Loucy (cell line): ENCODE data around the gene PPP1R18.
"Not testable (repeated sequence)": the region's sequence is repeated elsewhere in the genome, so short reads cannot be mapped to it uniquely, and the experiment has no call there.

Source experiments
- H2AFZ ChIP-seq: fragments of 200-600 bp; sonication (generic); 2 replicates; pipeline ENCODE4 v1.6.0; 2016; ENCODE audit warnings: antibody characterized with exemption, mild to moderate bottlenecking, low read length, moderate library complexity
- H3F3A ChIP-seq: fragments of 200-600 bp; 2 replicates; pipeline ENCODE4 v1.6.0; 2016; ENCODE audit warnings: antibody characterized with exemption, low read depth, mild to moderate bottlenecking
- H3K27me3 ChIP-seq: fragments of 200-600 bp; sonication (generic); 2 replicates; pipeline ENCODE4 v1.6.1; 2014; ENCODE audit warnings: low read length, mild to moderate bottlenecking; ENCODE audit not compliant: insufficient read depth, poor library complexity, severe bottlenecking
- H3K36me3 ChIP-seq: fragments of 200-600 bp; sonication (generic); 2 replicates; pipeline ENCODE4 v1.6.1; 2016; ENCODE audit warnings: low read length; ENCODE audit not compliant: insufficient read depth
- H3K4me1 ChIP-seq: fragments of 200-600 bp; sonication (generic); 2 replicates; pipeline ENCODE4 v1.5.1; 2014; ENCODE audit warnings: low read length, mild to moderate bottlenecking; ENCODE audit not compliant: insufficient read depth, poor library complexity, severe bottlenecking
- H3K4me2 ChIP-seq: fragments of 200-600 bp; sonication (generic); 2 replicates; pipeline ENCODE4 v1.6.0; 2014; ENCODE audit warnings: antibody characterized with exemption, low read length, low read depth, mild to moderate bottlenecking; ENCODE audit not compliant: poor library complexity, severe bottlenecking
- H3K4me3 ChIP-seq: fragments of 200-600 bp; sonication (generic); 2 replicates; pipeline ENCODE4 v1.5.1; 2014; ENCODE audit warnings: low read length, mild to moderate bottlenecking, mixed read lengths; ENCODE audit not compliant: poor library complexity, severe bottlenecking
- H3K79me2 ChIP-seq: fragments of 200-600 bp; sonication (generic); 2 replicates; pipeline ENCODE4 v1.6.1; 2014; ENCODE audit warnings: low read length; ENCODE audit not compliant: insufficient read depth
- H3K9ac ChIP-seq: fragments of 200-600 bp; sonication (generic); 2 replicates; pipeline ENCODE4 v1.6.0; 2014; ENCODE audit warnings: mild to moderate bottlenecking, low read depth, low read length, moderate library complexity; ENCODE audit not compliant: poor library complexity, severe bottlenecking
- H3K9me2 ChIP-seq: fragments of 200-600 bp; sonication (generic); replicated peaks from 2 replicates; pipeline ENCODE4 v1.6.1; 2016; ENCODE audit warnings: low read depth, low read length, mixed read lengths
- H3K9me3 ChIP-seq: fragments of 200-600 bp; sonication (generic); 2 replicates; pipeline ENCODE4 v1.6.1; 2014; ENCODE audit warnings: mild to moderate bottlenecking, antibody characterized with exemption, low read length, low read depth; ENCODE audit not compliant: insufficient read depth
- H4K20me1 ChIP-seq: fragments of 200-600 bp; sonication (generic); 2 replicates; pipeline ENCODE4 v1.6.0; 2014; ENCODE audit warnings: antibody characterized with exemption, low read length, mild to moderate bottlenecking; ENCODE audit not compliant: insufficient read depth, poor library complexity, severe bottlenecking
- CTCF ChIP-seq: fragments of 200-600 bp; sonication (generic); conservative IDR thresholded peaks from 2 replicates; pipeline ENCODE4 v1.5.1; 2014; ENCODE audit warnings: mild to moderate bottlenecking, antibody characterized with exemption, low read length
- EZH2phosphoT487 ChIP-seq: fragments of 200-600 bp; IDR thresholded peaks from 2 replicates; pipeline ENCODE4 v1.6.1; 2018; ENCODE audit warnings: antibody characterized with exemption, mild to moderate bottlenecking, moderate library complexity, borderline replicate concordance

The PPP1R18 gene

GRCh38 chr6:30725713-30726505, 39.5 kb upstream of the PPP1R18 start:
- Histone ChIP-seq H4K20me1 (peaks cover 70% of the 10 kb centered on the region), H3K4me2 (peak overlapping the region; percentile 100), H2AFZ (no peak overlapping the region), H3K36me3 (peaks cover 69% of the 10 kb centered on the region), H3K27me3 (peaks cover 8% of the 10 kb centered on the region), H3K9me3 (no peaks in the 10 kb centered on the region), H3K4me1 (peaks cover 27% of the 10 kb centered on the region), H3F3A (peaks cover 24% of the 10 kb centered on the region), H3K9ac (peak overlapping the region; percentile 38), H3K9me2 (no peaks in the 10 kb centered on the region), H3K4me3 (peak overlapping the region; percentile 98), H3K79me2 (peaks cover 70% of the 10 kb centered on the region)
- TF ChIP-seq CTCF (no peak), EZH2phosphoT487 (no peak)

- Histone ChIP-seq H3K79me2 (peaks cover 74% of the 10 kb centered on the region), H3F3A (peaks cover 29% of the 10 kb centered on the region), H3K9ac (peak overlapping the region; percentile 38), H3K36me3 (peaks cover 69% of the 10 kb centered on the region), H3K9me2 (no peaks in the 10 kb centered on the region), H3K4me2 (peak overlapping the region; percentile 100), H3K4me1 (peaks cover 27% of the 10 kb centered on the region), H2AFZ (no peak overlapping the region), H3K4me3 (peak overlapping the region; percentile 98), H3K27me3 (peaks cover 15% of the 10 kb centered on the region), H4K20me1 (peaks cover 68% of the 10 kb centered on the region), H3K9me3 (no peaks in the 10 kb centered on the region)
- TF ChIP-seq CTCF (no peak), EZH2phosphoT487 (no peak)
Observed at GRCh38 chr6:30724906-30725667, 38.6 kb upstream of the PPP1R18 start.

- H3K36me3 ChIP-seq: peaks cover 60% of the 10 kb centered on the region
- peak overlapping the region; percentile 38 for H3K9ac ChIP-seq
- peaks cover 32% of the 10 kb centered on the region for H3K4me1 ChIP-seq
- H3K9me2 ChIP-seq, H3K9me3 ChIP-seq, H2AFZ ChIP-seq: not testable (repeated sequence)
- peaks cover 76% of the 10 kb centered on the region for H3K79me2 ChIP-seq
- peaks cover 32% of the 10 kb centered on the region for H3F3A ChIP-seq
- H3K4me3 ChIP-seq: peak overlapping the region; percentile 98
- peak overlapping the region; percentile 100 for H3K4me2 ChIP-seq
- H3K27me3 ChIP-seq: peaks cover 15% of the 10 kb centered on the region
- peaks cover 65% of the 10 kb centered on the region for H4K20me1 ChIP-seq
Observed at GRCh38 chr6:30723843-30724741, 37.6 kb upstream of the PPP1R18 start.

GRCh38 chr6:30723159-30723842, 36.9 kb upstream of the PPP1R18 start:
- H3K4me3 ChIP-seq: peak overlapping the region; percentile 98

More at GRCh38 chr6:30723159-30723842, 36.9 kb upstream of the PPP1R18 start:
- Histone ChIP-seq H3K4me1 (peaks cover 40% of the 10 kb centered on the region), H3K79me2 (peaks cover 84% of the 10 kb centered on the region), H3F3A (peaks cover 34% of the 10 kb centered on the region), H3K9ac (peak overlapping the region; percentile 100), H3K27me3 (peaks cover 15% of the 10 kb centered on the region), H4K20me1 (peaks cover 64% of the 10 kb centered on the region), H3K36me3 (peaks cover 60% of the 10 kb centered on the region), H3K4me2 (peak overlapping the region; percentile 100)
- H3K9me2 ChIP-seq, H2AFZ ChIP-seq, H3K9me3 ChIP-seq: not testable (repeated sequence)
